Caco-2 (cell line): Measurements from ENCODE around the gene REX1BD. TPM values are rescaled to one million over a fixed set of nuclear protein-coding genes. Genes with fewer than 3 reads are reported as not detected.

Experiments used
- BruUV-seq: library from RNA; stranded (reverse); fragments of 400-500 nt; replicated peaks from 2 replicates; lab custom pipeline; 2021; lab: Mats Ljungman, UMichigan
- CTCF ChIA-PET: fragments of 300-600 bp; sonication (Branson Sonifier 250); formaldehyde crosslinking; loops from one replicate; lab custom pipeline; 2022; ENCODE audit warnings: antibody characterized with exemption; lab: Charles Lee
- POLR2A ChIA-PET: fragments of 300-600 bp; sonication (Branson Sonifier 250); formaldehyde crosslinking; loops from one replicate; lab custom pipeline; 2022; ENCODE audit warnings: antibody characterized with exemption; lab: Charles Lee
- DNase-seq, 2 experiments: peaks; one replicate each; pipeline versions ENCODE4 v3.0.0 to v3.0.0-alpha.2; 2020 to 2022
- H3K27me3 ChIP-seq: replicated peaks from 2 replicates; pipeline ENCODE4 v1.6.0; 2011; ENCODE audit warnings: low read length; ENCODE audit not compliant: control insufficient read depth, insufficient read depth
- H3K36me3 ChIP-seq: 2 replicates; pipeline ENCODE4 v1.5.1; 2011; ENCODE audit warnings: low read length; ENCODE audit not compliant: control insufficient read depth, insufficient read depth
- H3K4me1 ChIP-seq: fragments of 250-450 bp; sonication (Bioruptor Pico); 2 replicates; pipeline ENCODE4 v1.5.1; 2020; ENCODE audit warnings: mild to moderate bottlenecking
- H3K4me3 ChIP-seq: 2 replicates; pipeline ENCODE4 v1.5.1; 2011; ENCODE audit warnings: low read depth, mild to moderate bottlenecking, control low read depth, low read length
- H3K9me3 ChIP-seq: fragments of 250-450 bp; sonication (Bioruptor Pico); 2 replicates; pipeline ENCODE4 v1.5.1; 2020; ENCODE audit warnings: mild to moderate bottlenecking, moderate library complexity
- H3K27ac Mint-ChIP-seq: one replicate; pipeline ENCODE4 v1.8.0; 2022; ENCODE audit warnings: mixed read lengths; ENCODE audit not compliant: unreplicated experiment
- H3K27me3 Mint-ChIP-seq: one replicate; pipeline ENCODE4 v1.8.0; 2022; ENCODE audit warnings: mixed read lengths; ENCODE audit not compliant: insufficient read depth, unreplicated experiment
- H3K36me3 Mint-ChIP-seq: one replicate; pipeline ENCODE4 v1.8.0; 2022; ENCODE audit warnings: mild to moderate bottlenecking, mixed read lengths; ENCODE audit not compliant: insufficient read depth, unreplicated experiment
- H3K4me1 Mint-ChIP-seq: one replicate; pipeline ENCODE4 v1.8.0; 2022; ENCODE audit warnings: low read depth, mixed read lengths; ENCODE audit not compliant: unreplicated experiment
- H3K4me3 Mint-ChIP-seq: one replicate; pipeline ENCODE4 v1.8.0; 2022; ENCODE audit warnings: mild to moderate bottlenecking, moderate library complexity, mixed read lengths; ENCODE audit not compliant: unreplicated experiment
- H3K9me3 Mint-ChIP-seq: one replicate; pipeline ENCODE4 v1.8.0; 2022; ENCODE audit warnings: mixed read lengths; ENCODE audit not compliant: unreplicated experiment
- intact Hi-C: fragments of 100-400 bp; cut with micrococcal nuclease; formaldehyde crosslinking; loops from one replicate; pipeline ENCODE4 v1.10.0; 2022; ENCODE audit not compliant: unreplicated experiment
- total RNA-seq: library from RNA; stranded (reverse); gene quantifications from 2 replicates; pipeline ENCODE4 v1.2.3, GENCODE V29; 2022
- TF ChIP-seq, protein P1 (sequence below), 2 experiments: fragments of 200-600 bp in 1 of 2; IDR thresholded peaks; 1 replicate in 1 of 2; 2 replicates in 1 of 2; pipeline versions ENCODE4 v1.5.1 to v1.8.0; 2011 to 2022; ENCODE audit warnings: antibody characterized with exemption in 1 of 2, control low read depth in 1 of 2, inconsistent platforms in 1 of 2, low read depth in 1 of 2, low read length in 1 of 2, mild to moderate bottlenecking in 1 of 2, moderate library complexity in 1 of 2; ENCODE audit not compliant: insufficient read depth in 1 of 2, severe bottlenecking in 1 of 2, unreplicated experiment in 1 of 2

REX1BD gene
- total RNA-seq, 1 experiment from 2014 or later: 48.3 TPM

DNA sequence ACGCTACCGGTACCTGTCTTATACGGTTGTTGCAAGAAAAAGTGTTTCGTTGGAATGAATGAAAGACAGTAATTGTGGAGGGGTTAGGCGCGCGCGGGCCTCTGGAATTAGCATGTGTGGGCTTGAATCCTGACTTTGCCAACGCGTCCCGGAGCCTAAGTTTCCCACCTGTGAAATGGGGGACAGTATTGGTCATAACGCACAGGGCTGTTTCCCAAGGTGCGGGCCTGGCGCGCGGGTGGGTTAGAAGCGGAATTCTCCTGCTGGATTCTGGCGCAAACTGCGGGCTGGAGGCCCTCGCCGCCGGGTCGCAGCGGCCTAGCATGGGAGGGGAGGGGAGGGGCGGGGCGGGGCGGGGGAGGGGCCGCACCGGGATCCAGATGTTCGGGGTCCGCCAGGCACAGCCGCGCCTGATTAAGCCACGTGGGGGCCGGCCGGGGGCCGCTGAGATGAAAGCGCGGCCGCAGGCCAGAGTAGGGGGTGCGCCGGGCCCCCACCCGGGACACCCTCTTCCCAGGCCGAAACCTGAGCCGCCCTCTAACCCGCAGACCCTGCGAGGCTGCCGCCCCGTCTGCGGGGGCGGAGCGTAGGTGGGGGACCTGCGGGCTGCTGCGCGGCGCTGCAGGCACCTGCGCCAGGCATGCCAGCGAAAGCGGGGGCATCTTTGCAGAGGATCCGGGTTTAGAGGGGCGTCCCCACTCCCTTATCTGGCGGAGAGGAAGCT, 22.9 kb downstream of the REX1BD start:
- peaks cover 36% of the 10 kb centered on the region for H3K4me1 ChIP-seq

DNA sequence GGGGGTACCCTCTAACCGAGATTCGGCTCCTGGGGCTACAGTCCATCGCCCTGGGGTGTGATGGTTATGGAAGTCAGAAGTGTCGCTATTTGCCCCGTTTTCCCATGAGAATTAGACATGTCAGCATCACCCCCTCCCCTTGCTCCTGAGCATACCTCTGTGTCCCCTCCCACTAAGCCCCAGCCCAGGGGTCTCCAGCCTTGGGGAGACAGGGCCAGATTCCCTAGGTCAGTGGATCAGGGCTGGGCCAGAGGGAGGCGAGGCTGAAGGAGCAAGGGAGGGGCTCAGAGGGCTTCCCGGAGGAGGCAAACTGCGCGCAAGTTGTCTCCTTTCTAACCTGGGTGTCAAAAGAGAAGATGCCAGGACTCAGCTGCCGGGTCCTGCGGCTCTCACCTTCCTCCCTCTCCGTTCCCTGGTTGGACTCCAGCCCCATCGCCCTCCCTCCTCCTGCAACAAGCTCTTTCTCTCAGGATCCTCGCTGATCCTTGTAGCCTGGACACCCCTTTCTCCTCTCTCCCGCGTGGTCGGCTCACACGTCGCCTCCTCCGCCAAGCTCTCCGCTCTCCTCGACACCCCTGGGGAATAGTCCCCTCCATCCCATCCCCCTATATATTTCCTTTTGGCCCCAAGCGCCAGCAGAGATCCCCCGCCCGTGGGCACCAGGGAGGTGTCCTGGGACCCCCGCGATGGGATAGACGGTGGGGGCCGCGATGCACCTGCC, 23.6 kb downstream of the REX1BD start:
- Mint-ChIP-seq H3K9me3 (no peaks in the 10 kb centered on the region), H3K27ac (no peak overlapping the region), H3K4me3 (peak overlapping the region; percentile 70), H3K27me3 (peaks cover 33% of the 10 kb centered on the region), H3K4me1 (peaks cover 13% of the 10 kb centered on the region), H3K36me3 (no peaks in the 10 kb centered on the region)
- Histone ChIP-seq H3K4me3 (peak overlapping the region; percentile 30), H3K36me3 (no peaks in the 10 kb centered on the region), H3K4me1 (peaks cover 36% of the 10 kb centered on the region), H3K9me3 (no peaks in the 10 kb centered on the region), H3K27me3 (peaks cover 14% of the 10 kb centered on the region)
- TF ChIP-seq, protein P1, sequence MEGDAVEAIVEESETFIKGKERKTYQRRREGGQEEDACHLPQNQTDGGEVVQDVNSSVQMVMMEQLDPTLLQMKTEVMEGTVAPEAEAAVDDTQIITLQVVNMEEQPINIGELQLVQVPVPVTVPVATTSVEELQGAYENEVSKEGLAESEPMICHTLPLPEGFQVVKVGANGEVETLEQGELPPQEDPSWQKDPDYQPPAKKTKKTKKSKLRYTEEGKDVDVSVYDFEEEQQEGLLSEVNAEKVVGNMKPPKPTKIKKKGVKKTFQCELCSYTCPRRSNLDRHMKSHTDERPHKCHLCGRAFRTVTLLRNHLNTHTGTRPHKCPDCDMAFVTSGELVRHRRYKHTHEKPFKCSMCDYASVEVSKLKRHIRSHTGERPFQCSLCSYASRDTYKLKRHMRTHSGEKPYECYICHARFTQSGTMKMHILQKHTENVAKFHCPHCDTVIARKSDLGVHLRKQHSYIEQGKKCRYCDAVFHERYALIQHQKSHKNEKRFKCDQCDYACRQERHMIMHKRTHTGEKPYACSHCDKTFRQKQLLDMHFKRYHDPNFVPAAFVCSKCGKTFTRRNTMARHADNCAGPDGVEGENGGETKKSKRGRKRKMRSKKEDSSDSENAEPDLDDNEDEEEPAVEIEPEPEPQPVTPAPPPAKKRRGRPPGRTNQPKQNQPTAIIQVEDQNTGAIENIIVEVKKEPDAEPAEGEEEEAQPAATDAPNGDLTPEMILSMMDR (IDR thresholded peaks at IDR 0.05; ENCODE audit: insufficient read depth in 1 of 2, low read depth in 1 of 2, low read length in 1 of 2, severe bottlenecking in 1 of 2, unreplicated experiment in 1 of 2): no peak
- DNase-seq: no peak
- intact Hi-C loops: no loop called here
- no TSS peak for BruUV-seq
- POLR2A ChIA-PET: no interaction called here
- CTCF ChIA-PET: interaction anchor here (1.0 kb wide), 1 partner anchor 92 kb away, joined by 3 read pairs; no protein-coding TSS in a partner anchor

More for the DNA sequence above, 22.9 kb downstream of the REX1BD start:
- ChIA-PET POLR2A (no interaction called here), CTCF (interaction anchor here (1.0 kb wide), 1 partner anchor 91 kb away, joined by 3 read pairs; no protein-coding TSS in a partner anchor)
- BruUV-seq: no TSS peak
- intact Hi-C loops: no loop called here
- Mint-ChIP-seq H3K36me3 (no peaks in the 10 kb centered on the region), H3K27me3 (peaks cover 33% of the 10 kb centered on the region), H3K4me3 (peak overlapping the region; percentile 70), H3K27ac (no peak overlapping the region), H3K4me1 (peaks cover 13% of the 10 kb centered on the region), H3K9me3 (no peaks in the 10 kb centered on the region)
- DNase-seq: no peak
- TF ChIP-seq, protein P1 (IDR thresholded peaks at IDR 0.05; ENCODE audit: insufficient read depth in 1 of 2, low read depth in 1 of 2, low read length in 1 of 2, severe bottlenecking in 1 of 2, unreplicated experiment in 1 of 2): no peak
- H3K27me3 ChIP-seq: peaks cover 14% of the 10 kb centered on the region
- H3K36me3 ChIP-seq: no peaks in the 10 kb centered on the region
- H3K4me3 ChIP-seq: peak overlapping the region; percentile 19
- H3K9me3 ChIP-seq: no peaks in the 10 kb centered on the region

DNA sequence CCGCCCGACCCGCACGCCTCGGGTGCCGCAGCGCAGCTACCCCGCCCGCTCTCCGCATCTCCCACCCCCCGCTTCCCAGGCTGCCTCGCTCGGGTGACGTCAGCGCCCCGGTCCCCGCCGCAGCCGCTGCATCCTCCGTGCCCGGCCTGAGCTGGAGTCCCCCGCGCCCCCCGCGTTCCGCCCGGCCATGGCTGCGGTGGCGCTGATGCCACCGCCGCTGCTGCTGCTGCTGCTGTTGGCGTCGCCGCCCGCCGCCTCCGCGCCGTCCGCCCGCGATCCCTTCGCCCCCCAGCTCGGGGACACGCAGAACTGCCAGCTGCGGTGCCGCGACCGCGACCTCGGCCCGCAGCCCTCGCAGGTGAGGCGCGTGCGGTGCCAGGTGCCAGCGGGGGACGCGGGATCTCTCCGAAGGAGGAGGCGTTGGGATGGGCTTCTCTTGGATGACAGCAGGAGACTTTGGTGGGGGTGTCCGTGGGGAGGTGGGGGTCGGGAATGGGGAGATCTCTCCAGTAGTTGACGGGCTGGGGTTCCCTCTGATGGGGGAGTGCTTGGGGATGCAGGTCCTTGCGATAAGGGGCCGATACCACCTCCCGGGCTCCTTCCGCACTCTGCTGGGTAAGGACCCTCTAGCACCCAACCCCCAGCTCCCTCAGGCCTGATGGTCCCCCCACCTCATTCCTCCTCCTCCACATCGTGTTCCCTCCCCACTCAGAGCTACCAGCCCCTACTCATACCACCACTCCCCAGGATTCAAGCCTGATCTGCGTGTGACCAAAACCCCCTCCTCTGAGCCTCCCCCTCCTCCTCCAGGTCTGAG, 24.4 kb downstream of the REX1BD start, which contains the start of gene TMEM59L:
TMEM59L (plus strand) TSS at position 99 of the 817 bp plus-strand sequence; CDS start at position 188, 89 bp downstream.
- Mint-ChIP-seq H3K4me3 (peak within 1 kb of the TSS; percentile 70), H3K9me3 (no peaks in the 10 kb centered on the region), H3K4me1 (peaks cover 13% of the 10 kb centered on the region), H3K36me3 (no peaks in the 10 kb centered on the region), H3K27ac (no peak within 1 kb of the TSS), H3K27me3 (peaks cover 30% of the 10 kb centered on the region)
- Histone ChIP-seq H3K4me1 (peaks cover 28% of the 10 kb centered on the region), H3K4me3 (peak within 1 kb of the TSS; percentile 30), H3K27me3 (peaks cover 12% of the 10 kb centered on the region), H3K9me3 (no peaks in the 10 kb centered on the region), H3K36me3 (no peaks in the 10 kb centered on the region)
- intact Hi-C loops: no loop called here
- TF ChIP-seq, protein P1 (IDR thresholded peaks at IDR 0.05; ENCODE audit: insufficient read depth in 1 of 2, low read depth in 1 of 2, low read length in 1 of 2, severe bottlenecking in 1 of 2, unreplicated experiment in 1 of 2): no peak
- ChIA-PET CTCF (interaction anchor here (0.6 to 1.0 kb wide), 2 partner anchors 16 to 93 kb away, joined by 3 to 5 read pairs; no protein-coding TSS in a partner anchor), POLR2A (no interaction called here)
- no TSS peak for BruUV-seq
- DNase-seq: no peak
